Bronchial epithelial cell (primary cell): ENCODE data around the gene NAA40. TPM values are rescaled to one million over a fixed set of nuclear protein-coding genes. Genes with fewer than 3 reads are reported as not detected.
A peak's percentile ranks its signal among the peaks of the same experiment; 100 is the strongest.
"Not testable (repeated sequence)": the region's sequence is repeated elsewhere in the genome, so short reads cannot be mapped to it uniquely, and the experiment has no call there.

Experiments used
- DNase-seq: peaks from one replicate; pipeline ENCODE4 v3.0.0-alpha.2; 2010; ENCODE audit warnings: low read depth
- FAIRE-seq: peaks from 2 replicates; lab custom pipeline; 2011; peaks lifted over from hg19 to GRCh38; lab: Jason Lieb, UNC
- H3K27me3 ChIP-seq: 2 replicates; pipeline ENCODE4 v1.5.1; 2011; ENCODE audit warnings: low read length; ENCODE audit not compliant: control insufficient read depth, insufficient read depth
- H3K36me3 ChIP-seq: 2 replicates; pipeline ENCODE4 v1.5.1; 2011; ENCODE audit warnings: low read length; ENCODE audit not compliant: control insufficient read depth, insufficient read depth
- H3K4me3 ChIP-seq: 2 replicates; pipeline ENCODE4 v1.5.1; 2011; ENCODE audit warnings: mild to moderate bottlenecking, low read depth, low read length, control low read depth
- CTCF ChIP-seq: IDR thresholded peaks from 2 replicates; pipeline ENCODE4 v1.5.1; 2011; ENCODE audit warnings: mild to moderate bottlenecking, moderate library complexity, low read length, control low read depth, inconsistent platforms; ENCODE audit not compliant: insufficient read depth, severe bottlenecking
- total RNA-seq: library from RNA; depleted of rRNA; stranded (reverse); fragments of >200 nt; gene quantifications from 2 replicates; pipeline ENCODE4 v1.2.1, GENCODE V29; 2014

Gene NAA40
- total RNA-seq, 1 donor from 2014 or later = 4.5 TPM

GRCh38 chr11:63961608-63962412 is 23.0 kb downstream of the NAA40 start:
- H3K27me3 ChIP-seq = no peaks in the 10 kb centered on the region
- H3K4me3 ChIP-seq = no peak overlapping the region
- H3K36me3 ChIP-seq = no peaks in the 10 kb centered on the region
- DNase-seq = peak; percentile 78
- no peak for FAIRE-seq
- no peak for TF ChIP-seq CTCF

- H3K36me3 ChIP-seq, FAIRE-seq, H3K27me3 ChIP-seq, H3K4me3 ChIP-seq, DNase-seq: not testable (repeated sequence)
These were observed 25.1 kb downstream of the NAA40 start for GRCh38 chr11:63963895-63964294.

GRCh38 chr11:63966444-63966843 is 27.6 kb downstream of the NAA40 start:
- FAIRE-seq (no peak), DNase-seq (no peak)
- TF ChIP-seq CTCF = no peak
- Histone ChIP-seq H3K36me3 (no peaks in the 10 kb centered on the region), H3K4me3 (no peak overlapping the region), H3K27me3 (no peaks in the 10 kb centered on the region)

GRCh38 chr11:63969461-63969860 is 30.7 kb downstream of the NAA40 start:
- TF ChIP-seq CTCF = no peak
- FAIRE-seq (no peak), DNase-seq (no peak)
- Histone ChIP-seq H3K36me3 (no peaks in the 10 kb centered on the region), H3K4me3 (no peak overlapping the region), H3K27me3 (no peaks in the 10 kb centered on the region)

GRCh38 chr11:63970902-63971301 is 32.1 kb downstream of the NAA40 start:
- Histone ChIP-seq H3K36me3 (peaks cover 1% of the 10 kb centered on the region), H3K27me3 (no peaks in the 10 kb centered on the region), H3K4me3 (no peak overlapping the region)
- TF ChIP-seq CTCF = no peak
- no peak for DNase-seq
- no peak for FAIRE-seq

GRCh38 chr11:63973912-63974258 is 35.1 kb downstream of the NAA40 start:
- FAIRE-seq, H3K27me3 ChIP-seq, H3K4me3 ChIP-seq, H3K36me3 ChIP-seq, DNase-seq: not testable (repeated sequence)
